Epithelial cell of esophagus (primary cell): ENCODE data around the gene DGKG.

Experiments used
- DNase-seq: peaks from one replicate; pipeline ENCODE4 v3.0.0; 2010; ENCODE audit warnings: low read depth
- H3K4me3 ChIP-seq: 2 replicates; pipeline ENCODE4 v1.5.1; 2011; ENCODE audit warnings: mild to moderate bottlenecking, low read length, control low read depth
- TF ChIP-seq, protein P1 (sequence below): IDR thresholded peaks from 2 replicates; pipeline ENCODE4 v1.5.1; 2011; ENCODE audit warnings: low read depth, mild to moderate bottlenecking, low read length, control low read depth, inconsistent platforms; ENCODE audit not compliant: insufficient read depth; ENCODE audit errors: missing control alignments

DGKG gene

DNA sequence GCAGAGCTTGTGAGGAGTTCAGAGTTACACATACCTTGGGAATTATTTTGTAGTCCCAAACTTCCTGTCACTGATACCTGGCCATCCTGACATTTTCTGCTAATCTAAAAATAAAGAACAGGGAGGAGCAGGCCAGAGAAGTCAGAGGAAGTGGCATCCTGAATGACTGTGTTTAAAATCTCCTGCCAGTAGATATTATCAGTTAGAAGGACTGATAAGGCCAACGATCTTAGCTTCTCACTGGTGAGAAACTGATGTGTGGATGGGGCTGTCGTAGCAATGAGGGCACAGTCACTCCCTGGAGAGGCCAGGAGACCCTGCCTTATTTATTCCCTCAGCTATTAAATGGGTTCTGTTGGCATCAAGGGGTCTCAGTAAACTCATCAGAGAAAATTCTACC is 115.1 kb downstream of the DGKG start:
- TF ChIP-seq, protein P1, sequence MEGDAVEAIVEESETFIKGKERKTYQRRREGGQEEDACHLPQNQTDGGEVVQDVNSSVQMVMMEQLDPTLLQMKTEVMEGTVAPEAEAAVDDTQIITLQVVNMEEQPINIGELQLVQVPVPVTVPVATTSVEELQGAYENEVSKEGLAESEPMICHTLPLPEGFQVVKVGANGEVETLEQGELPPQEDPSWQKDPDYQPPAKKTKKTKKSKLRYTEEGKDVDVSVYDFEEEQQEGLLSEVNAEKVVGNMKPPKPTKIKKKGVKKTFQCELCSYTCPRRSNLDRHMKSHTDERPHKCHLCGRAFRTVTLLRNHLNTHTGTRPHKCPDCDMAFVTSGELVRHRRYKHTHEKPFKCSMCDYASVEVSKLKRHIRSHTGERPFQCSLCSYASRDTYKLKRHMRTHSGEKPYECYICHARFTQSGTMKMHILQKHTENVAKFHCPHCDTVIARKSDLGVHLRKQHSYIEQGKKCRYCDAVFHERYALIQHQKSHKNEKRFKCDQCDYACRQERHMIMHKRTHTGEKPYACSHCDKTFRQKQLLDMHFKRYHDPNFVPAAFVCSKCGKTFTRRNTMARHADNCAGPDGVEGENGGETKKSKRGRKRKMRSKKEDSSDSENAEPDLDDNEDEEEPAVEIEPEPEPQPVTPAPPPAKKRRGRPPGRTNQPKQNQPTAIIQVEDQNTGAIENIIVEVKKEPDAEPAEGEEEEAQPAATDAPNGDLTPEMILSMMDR, result no peak
- no peak for DNase-seq
- no peak overlapping the region for H3K4me3 ChIP-seq

DNA sequence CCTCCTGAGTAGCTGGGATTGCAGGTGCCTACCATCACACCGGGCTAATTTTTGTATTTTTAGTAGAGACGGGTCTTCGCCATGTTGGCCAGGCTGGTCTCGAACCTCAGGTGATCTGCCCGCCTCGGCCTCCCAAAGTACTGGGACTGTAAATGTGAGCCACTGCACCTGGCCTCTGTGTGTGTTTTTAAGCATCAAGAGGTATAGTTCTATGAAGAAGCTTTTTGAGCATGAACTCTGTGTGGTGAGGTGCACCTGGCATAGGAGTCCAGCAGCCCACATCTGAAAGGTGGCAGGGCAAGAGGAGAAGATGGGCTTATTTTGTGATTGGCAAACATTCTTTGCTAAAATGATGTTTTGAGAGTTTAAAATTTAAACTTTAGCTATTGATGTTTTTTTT is 118.0 kb downstream of the DGKG start:
- no peak for DNase-seq
- H3K4me3 ChIP-seq, result no peak overlapping the region
- TF ChIP-seq, protein P1, result no peak

DNA sequence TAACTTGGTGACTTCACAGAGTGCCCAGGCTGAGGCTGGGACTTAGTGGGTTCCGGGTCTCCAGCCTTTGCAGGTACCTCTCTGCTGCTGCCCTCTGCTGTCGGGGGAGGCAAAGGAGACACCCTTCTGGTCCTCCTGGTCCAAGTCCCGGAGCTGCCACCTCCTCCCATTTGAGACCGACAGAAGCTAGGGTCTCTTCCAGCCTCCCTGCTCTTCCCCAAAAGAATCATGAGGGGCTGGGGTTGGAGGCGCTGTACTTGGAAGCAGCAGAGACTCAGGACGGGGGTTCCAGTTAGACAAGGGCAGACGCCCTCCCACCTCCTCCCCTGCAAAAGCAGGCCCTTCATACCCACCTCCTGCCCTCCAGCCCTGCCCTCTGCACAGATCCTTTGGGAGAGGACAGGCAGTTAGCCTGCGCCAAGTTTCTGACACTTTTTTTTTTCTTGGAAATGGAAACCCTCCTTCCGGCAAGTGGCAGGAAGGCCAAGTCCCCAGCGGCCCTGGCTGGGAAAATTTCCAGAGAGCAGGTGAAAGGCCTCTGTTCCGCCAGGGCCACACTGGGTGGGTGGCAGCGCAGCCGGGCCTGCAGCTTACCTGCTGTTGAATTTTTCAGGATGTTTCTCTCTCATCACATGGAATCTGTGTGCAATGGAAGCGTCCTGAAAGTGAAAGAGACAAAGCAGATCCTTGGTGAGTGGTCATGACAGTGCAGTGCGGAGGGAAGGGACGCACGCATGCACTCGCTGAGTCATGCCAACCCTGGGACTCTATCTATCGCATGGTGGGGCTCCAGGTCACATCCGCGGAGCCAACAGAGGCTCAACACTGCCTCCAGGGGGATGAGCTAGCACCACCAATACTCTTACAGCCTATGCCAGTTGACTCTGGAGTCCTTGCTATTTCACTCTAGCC is 119.9 kb downstream of the DGKG start:
- DNase-seq, result peak; percentile 75
- H3K4me3 ChIP-seq, result no peak overlapping the region

DNA sequence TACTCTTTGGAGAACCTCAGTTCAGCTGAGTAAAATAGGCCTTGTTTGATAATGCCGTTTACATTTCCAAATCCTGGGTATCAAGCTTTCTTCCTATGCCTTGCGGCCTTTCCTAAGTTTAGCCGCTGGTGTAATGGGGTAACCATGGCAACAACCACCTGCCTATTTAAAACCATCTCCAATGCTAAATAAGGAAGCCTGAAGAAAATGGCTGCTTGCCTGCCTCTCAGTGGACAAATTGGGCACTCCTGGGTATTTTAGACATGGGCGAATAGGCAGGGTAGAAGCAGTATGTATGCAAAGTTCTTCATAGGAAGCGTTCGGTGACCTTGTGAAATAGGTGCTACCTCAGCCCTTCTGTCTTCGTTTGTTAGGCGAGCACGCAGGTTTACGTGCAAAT is 122.7 kb downstream of the DGKG start:
- TF ChIP-seq, protein P1, result no peak
- DNase-seq, result peak; percentile 7
- no peak overlapping the region for H3K4me3 ChIP-seq

More for the DNA sequence above, 119.9 kb downstream of the DGKG start:
- TF ChIP-seq, protein P1, result peak; percentile 55

DNA sequence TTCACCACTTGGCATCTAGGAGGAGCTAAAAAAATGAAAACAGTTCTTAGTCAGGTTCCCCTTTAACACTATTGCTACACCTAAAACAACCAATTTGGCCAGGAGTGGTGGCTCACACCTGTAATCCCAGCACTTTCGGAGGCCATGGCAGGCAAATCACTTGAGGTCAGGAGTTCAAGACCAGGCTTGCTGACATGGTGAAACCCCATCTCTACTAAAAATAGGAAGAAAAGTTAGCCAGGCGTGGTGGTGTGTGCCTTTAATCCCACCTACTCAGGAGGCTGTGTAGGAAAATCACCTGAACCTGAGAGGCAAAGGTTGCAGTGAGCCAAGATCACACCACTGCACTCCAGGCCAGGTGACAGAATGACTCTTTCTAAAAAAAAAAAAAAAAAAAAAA is 124.1 kb downstream of the DGKG start:
- DNase-seq, result no peak
- no peak overlapping the region for H3K4me3 ChIP-seq
- TF ChIP-seq, protein P1, result no peak

DNA sequence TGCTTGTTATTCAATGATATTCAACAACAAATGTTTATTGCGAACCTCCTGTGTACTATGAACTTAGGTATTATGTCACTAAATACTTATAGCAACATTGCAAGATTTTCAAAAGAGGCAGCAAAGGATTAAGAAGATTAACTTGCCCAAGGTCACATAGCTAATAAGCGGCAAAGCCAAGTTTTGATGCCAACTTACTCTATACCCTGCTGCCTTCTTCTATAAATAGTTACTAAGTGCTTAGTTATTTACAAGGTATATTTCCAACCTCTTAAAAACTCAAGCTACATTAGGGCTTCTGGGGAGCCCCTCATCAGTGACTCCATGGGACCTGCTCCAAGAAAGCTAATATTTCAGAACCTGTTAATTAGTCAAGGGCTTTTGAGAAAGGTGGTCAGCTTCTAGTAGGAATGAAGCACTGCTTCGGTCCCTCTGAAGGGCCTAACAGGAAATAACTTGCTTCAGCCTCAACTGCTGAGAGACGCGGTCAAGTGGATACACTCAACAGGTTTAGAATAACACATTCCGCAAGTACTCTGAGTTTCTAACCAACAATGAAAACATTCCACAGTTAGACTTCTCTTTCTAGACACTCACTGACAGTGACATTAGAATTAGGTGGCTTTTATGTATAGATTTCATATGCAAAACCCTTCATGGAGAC is 125.5 kb downstream of the DGKG start:
- TF ChIP-seq, protein P1, result no peak
- H3K4me3 ChIP-seq, result no peak overlapping the region
- DNase-seq, result no peak

DNA sequence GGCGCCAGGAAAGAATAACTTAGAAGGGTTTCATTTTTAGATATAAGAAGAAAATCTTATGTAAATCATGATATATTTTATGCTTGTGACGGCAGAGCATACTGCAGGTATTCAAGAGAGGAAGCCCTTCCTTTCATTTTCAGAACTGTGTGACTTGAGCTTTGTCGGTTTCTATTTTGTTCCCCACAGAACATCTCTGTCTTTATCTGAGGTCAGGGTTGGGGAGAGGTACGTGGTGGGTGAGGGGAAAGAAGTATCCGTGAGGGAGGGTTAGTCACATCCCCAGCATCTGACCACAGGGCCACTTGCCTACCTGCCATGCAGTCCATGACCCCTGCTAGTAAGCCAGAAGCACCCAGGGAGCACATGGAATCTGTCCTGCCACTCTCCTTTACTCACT is 126.5 kb downstream of the DGKG start:
- H3K4me3 ChIP-seq, result no peak overlapping the region
- DNase-seq, result no peak
- TF ChIP-seq, protein P1, result no peak
